PC-9 (cell line): Measurements from ENCODE around the gene ADAMTS20. TPM values are rescaled to one million over a fixed set of nuclear protein-coding genes. Genes with fewer than 3 reads are reported as not detected.

ENCODE experiments used
- Bru-seq: library from RNA; stranded (reverse); fragments of 400-500 nt; gene quantifications from one replicate; lab custom pipeline; 2021; lab: Mats Ljungman, UMichigan
- BruChase-seq, 2 experiments: library from RNA; stranded (reverse); fragments of 400-500 nt; gene quantifications; one replicate each; lab custom pipeline; 2021; lab: Mats Ljungman, UMichigan
- BruUV-seq: library from RNA; stranded (reverse); fragments of 400-500 nt; replicated peaks from 2 replicates; lab custom pipeline; 2021; lab: Mats Ljungman, UMichigan
- CTCF ChIA-PET: fragments of 300-600 bp; sonication (Branson Sonifier 250); formaldehyde crosslinking; loops from one replicate; lab custom pipeline; 2022; ENCODE audit warnings: antibody characterized with exemption; lab: Charles Lee
- POLR2A ChIA-PET: fragments of 300-600 bp; sonication (Branson Sonifier 250); formaldehyde crosslinking; loops from one replicate; lab custom pipeline; 2022; ENCODE audit warnings: antibody characterized with exemption; ENCODE audit not compliant: unreplicated experiment; lab: Charles Lee
- DNase-seq, 2 experiments: peaks; one replicate each; pipeline versions ENCODE4 v3.0.0 to v3.0.0-alpha.2; 2015 to 2022; ENCODE audit warnings: mixed read lengths in 1 of 2
- H2AFZ ChIP-seq: fragments of 200-600 bp; sonication (generic); 2 replicates; pipeline ENCODE4 v1.8.1; 2017; ENCODE audit warnings: antibody characterized with exemption
- H3F3A ChIP-seq: fragments of 200-600 bp; sonication (generic); 2 replicates; pipeline ENCODE4 v1.8.1; 2017; ENCODE audit warnings: antibody characterized with exemption, mild to moderate bottlenecking, low read depth; ENCODE audit not compliant: insufficient read depth
- H3K27ac ChIP-seq: fragments of 200-600 bp; sonication (generic); 2 replicates; pipeline ENCODE4 v1.6.1; 2016; ENCODE audit warnings: mixed run types
- H3K27me3 ChIP-seq: fragments of 200-600 bp; sonication (generic); 2 replicates; pipeline ENCODE4 v1.6.1; 2016; ENCODE audit warnings: low read depth, mixed run types; ENCODE audit not compliant: insufficient read depth
- H3K36me3 ChIP-seq: fragments of 200-600 bp; sonication (generic); 2 replicates; pipeline ENCODE4 v1.6.1; 2016; ENCODE audit warnings: low read depth, mixed run types
- H3K4me1 ChIP-seq: fragments of 200-600 bp; sonication (generic); replicated peaks from 2 replicates; pipeline ENCODE4 v1.6.1; 2016; ENCODE audit warnings: mixed run types; ENCODE audit not compliant: insufficient read depth
- H3K4me2 ChIP-seq: fragments of 200-600 bp; sonication (generic); 2 replicates; pipeline ENCODE4 v1.6.1; 2017; ENCODE audit warnings: mixed run types
- H3K4me3 ChIP-seq: fragments of 200-600 bp; sonication (generic); 2 replicates; pipeline ENCODE4 v1.6.1; 2016; ENCODE audit warnings: mixed run types
- H3K79me2 ChIP-seq: fragments of 200-600 bp; sonication (generic); 2 replicates; pipeline ENCODE4 v1.6.1; 2017; ENCODE audit warnings: low read depth, mixed run types
- H3K9me2 ChIP-seq: fragments of 200-600 bp; sonication (generic); 2 replicates; pipeline ENCODE4 v1.8.1; 2017; ENCODE audit warnings: mild to moderate bottlenecking; ENCODE audit not compliant: insufficient read depth
- H3K9me3 ChIP-seq: fragments of 200-600 bp; sonication (generic); 2 replicates; pipeline ENCODE4 v1.8.1; 2016; ENCODE audit warnings: low read depth; ENCODE audit not compliant: insufficient read depth
- H4K20me1 ChIP-seq: fragments of 200-600 bp; sonication (generic); 2 replicates; pipeline ENCODE4 v1.8.1; 2017; ENCODE audit not compliant: insufficient read depth
- CTCF ChIP-seq: fragments of 200-600 bp; sonication (generic); conservative IDR thresholded peaks from 2 replicates; pipeline ENCODE4 v1.6.1; 2017; ENCODE audit warnings: mixed run types, antibody characterized with exemption, mild to moderate bottlenecking, moderate library complexity
- EZH2 ChIP-seq: fragments of 200-600 bp; sonication (generic); IDR thresholded peaks from 2 replicates; pipeline ENCODE4 v1.8.0; 2017; ENCODE audit warnings: antibody characterized with exemption, low read depth
- intact Hi-C: fragments of 100-400 bp; cut with micrococcal nuclease; formaldehyde crosslinking; loops from one replicate; pipeline ENCODE4 v1.10.0; 2022; ENCODE audit not compliant: unreplicated experiment
- long read RNA-seq: library from polyadenylated mRNA; stranded (forward); transcript quantifications from one replicate; pipeline ENCODE4 v2.0.0, GENCODE V29; 2022
- total RNA-seq: library from RNA; stranded (reverse); gene quantifications from 2 replicates; pipeline ENCODE4 v1.2.3, GENCODE V29; 2021

ADAMTS20 gene
- 1.0 and 1.6 TPM in 2 replicates for total RNA-seq
- percentile 24 among the genes with signal in this experiment for Bru-seq, nascent RNA
- BruChase-seq, experiment 1, labeled RNA remaining after a 2-hour chase, result percentile 27 among the genes with signal in this experiment
- BruChase-seq, experiment 2, labeled RNA remaining after a 6-hour chase, result percentile 17 among the genes with signal in this experiment
- long read RNA-seq, result 0 reads

GRCh38 chr12:43551971-43552559 lies at the start of gene ADAMTS20:
Gene ADAMTS20 (minus strand): TSS chr12:43552203. CDS start chr12:43551921, 282 bp downstream.
- no peaks in the 10 kb centered on the region for H3K4me1 ChIP-seq
- no peak for TF ChIP-seq CTCF
- TF ChIP-seq EZH2, result no peak
- no peak within 1 kb of the TSS for H3K4me3 ChIP-seq
- no peaks in the 10 kb centered on the region for H4K20me1 ChIP-seq
- POLR2A ChIA-PET, result no interaction called here
- no TSS peak for BruUV-seq
- no peak within 1 kb of the TSS for H3K27ac ChIP-seq
- CTCF ChIA-PET, result no interaction called here
- intact Hi-C loops, result no loop called here
- DNase-seq, result no peak
- H3K9me2 ChIP-seq, result no peaks in the 10 kb centered on the region; the same call in 1 of the 2 replicates
- no peak within 1 kb of the TSS for H3K4me2 ChIP-seq
- H2AFZ ChIP-seq, result no peak within 1 kb of the TSS
- H3K36me3 ChIP-seq, result no peaks in the 10 kb centered on the region
- H3K27me3 ChIP-seq, result no peaks in the 10 kb centered on the region
- H3F3A ChIP-seq, result no peaks in the 10 kb centered on the region
- H3K79me2 ChIP-seq, result no peaks in the 10 kb centered on the region
- H3K9me3 ChIP-seq, result peaks cover 4% of the 10 kb centered on the region; the same call in 1 of the 2 replicates

- Histone ChIP-seq H3K4me3 (no peak overlapping the region), H3K79me2 (no peaks in the 10 kb centered on the region), H3K9me2 (no peaks in the 10 kb centered on the region), H3K4me1 (no peaks in the 10 kb centered on the region), H2AFZ (no peak overlapping the region), H3K27ac (no peak overlapping the region), H3K36me3 (no peaks in the 10 kb centered on the region), H3K9me3 (no peaks in the 10 kb centered on the region), H3K27me3 (no peaks in the 10 kb centered on the region), H3K4me2 (no peak overlapping the region), H3F3A (no peaks in the 10 kb centered on the region), H4K20me1 (no peaks in the 10 kb centered on the region)
- ChIA-PET CTCF (no interaction called here), POLR2A (interaction anchor here (0.6 kb wide), 1 partner anchor 10 kb away, joined by 3 read pairs; no protein-coding TSS in a partner anchor)
- TF ChIP-seq EZH2 (no peak), CTCF (no peak)
- no TSS peak for BruUV-seq
- intact Hi-C loops, result no loop called here
- no peak for DNase-seq
These were observed 47.7 kb upstream of the ADAMTS20 start for GRCh38 chr12:43599708-43600107.

- no peaks in the 10 kb centered on the region for H3K27me3 ChIP-seq
- H4K20me1 ChIP-seq, result no peaks in the 10 kb centered on the region
- ChIA-PET POLR2A (no interaction called here), CTCF (no interaction called here)
- no peak overlapping the region for H2AFZ ChIP-seq
- no peak overlapping the region for H3K4me3 ChIP-seq
- no peak overlapping the region for H3K4me2 ChIP-seq
- no peaks in the 10 kb centered on the region for H3K9me3 ChIP-seq
- no peak for DNase-seq
- H3K27ac ChIP-seq, result no peak overlapping the region
- H3F3A ChIP-seq, result no peaks in the 10 kb centered on the region
- H3K9me2 ChIP-seq, result no peaks in the 10 kb centered on the region
- H3K4me1 ChIP-seq, result no peaks in the 10 kb centered on the region
- H3K36me3 ChIP-seq, result no peaks in the 10 kb centered on the region
- no peaks in the 10 kb centered on the region for H3K79me2 ChIP-seq
- TF ChIP-seq EZH2, result no peak
- TF ChIP-seq CTCF, result no peak
- BruUV-seq, result no TSS peak
- intact Hi-C loops, result no loop called here
These were observed 47.1 kb upstream of the ADAMTS20 start for GRCh38 chr12:43599066-43599465.
